GM12892 (cell line): ENCODE data around the gene ZMIZ2.

Source experiments
- POLR2A ChIP-seq: IDR thresholded peaks from 2 replicates; pipeline ENCODE4 v1.6.1; 2011; ENCODE audit warnings: low read depth, low read length, control low read depth
- POLR2AphosphoS5 ChIP-seq: IDR thresholded peaks from 2 replicates; pipeline ENCODE4 v1.6.1; 2011; ENCODE audit warnings: low read depth, low read length, control low read depth
- TAF1 ChIP-seq: IDR thresholded peaks from 2 replicates; pipeline ENCODE4 v1.6.1; 2011; ENCODE audit warnings: low read depth, mild to moderate bottlenecking, control low read depth, low read length, borderline replicate concordance

GRCh38 chr7:44709011-44709915 is 39.4 kb upstream of the ZMIZ2 start:
- TF ChIP-seq TAF1 (no peak), POLR2AphosphoS5 (no peak), POLR2A (no peak)
